NCI-H1436 (cell line): ENCODE data around the gene ACOX2.
"Not testable (repeated sequence)": the region's sequence is repeated elsewhere in the genome, so short reads cannot be mapped to it uniquely, and the experiment has no call there.

Source experiments
- DNase-seq: peaks from one replicate; lab custom pipeline; 2025; lab: John Stamatoyannopoulos, UW

ACOX2 gene

DNA sequence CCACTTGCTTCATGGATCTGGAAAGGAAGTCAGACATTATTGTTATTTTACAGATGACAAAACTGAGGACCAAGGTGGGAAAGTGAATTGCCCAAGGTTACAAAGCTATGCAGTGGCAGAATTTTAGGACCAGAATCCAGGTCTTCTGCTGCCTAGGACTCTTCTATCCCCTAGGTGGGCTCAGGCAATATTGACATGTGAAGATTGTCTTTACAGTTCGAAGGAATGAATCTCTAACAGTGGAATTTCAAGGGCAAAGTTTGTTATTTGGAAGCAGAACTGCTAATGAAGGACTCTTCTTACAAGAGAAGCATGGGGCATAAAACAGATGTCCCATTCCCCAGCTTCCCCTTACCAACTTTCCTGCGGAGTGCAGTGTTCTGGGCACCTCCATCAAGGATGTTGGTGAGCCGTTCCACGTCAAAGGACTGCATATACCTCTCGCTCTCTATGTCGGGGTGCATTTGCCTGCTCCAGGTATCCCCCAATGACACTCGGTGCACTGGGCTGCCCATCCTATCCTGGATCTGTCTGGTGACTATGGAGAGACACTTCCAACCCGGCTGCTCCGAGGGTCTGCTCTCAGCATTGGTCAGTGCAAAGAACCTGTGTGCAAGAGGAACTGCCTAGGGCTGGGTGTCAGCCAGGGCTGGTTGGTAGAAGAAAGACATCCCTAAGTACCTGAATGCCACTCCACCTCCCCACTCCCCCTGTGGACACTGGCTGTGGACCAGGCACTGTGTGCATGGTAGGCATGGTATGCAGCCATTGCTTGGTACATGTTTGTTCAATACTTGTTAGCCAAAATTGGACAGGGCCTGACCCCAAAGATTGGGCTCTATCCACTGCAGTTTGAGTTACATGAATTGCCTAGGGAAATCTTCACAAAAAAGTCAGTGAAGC lies 2.1 kb downstream of the ACOX2 start:
- no peak for DNase-seq

DNA sequence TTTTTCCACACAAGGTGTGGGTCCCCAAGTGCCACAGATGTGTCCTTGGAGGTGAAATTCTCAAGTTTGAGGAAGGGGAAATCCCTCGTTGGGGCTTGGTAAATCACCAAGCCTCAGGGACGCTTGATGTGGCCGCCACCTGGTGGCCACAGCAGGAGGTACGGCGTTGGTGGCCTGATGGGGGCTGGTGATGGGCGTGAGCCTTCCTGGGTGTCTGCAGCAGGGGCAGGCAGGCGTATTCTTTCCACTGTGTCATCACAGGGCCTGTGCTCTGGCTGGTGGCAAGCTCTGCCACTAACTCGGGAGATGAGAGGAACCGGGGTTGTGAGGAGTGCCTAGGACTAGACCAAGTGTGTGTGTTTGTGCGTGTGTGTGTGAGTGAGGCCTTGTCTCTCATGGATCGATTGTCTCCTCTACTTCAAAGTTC lies 4.2 kb downstream of the ACOX2 start:
- DNase-seq, result peak; percentile 35

DNA sequence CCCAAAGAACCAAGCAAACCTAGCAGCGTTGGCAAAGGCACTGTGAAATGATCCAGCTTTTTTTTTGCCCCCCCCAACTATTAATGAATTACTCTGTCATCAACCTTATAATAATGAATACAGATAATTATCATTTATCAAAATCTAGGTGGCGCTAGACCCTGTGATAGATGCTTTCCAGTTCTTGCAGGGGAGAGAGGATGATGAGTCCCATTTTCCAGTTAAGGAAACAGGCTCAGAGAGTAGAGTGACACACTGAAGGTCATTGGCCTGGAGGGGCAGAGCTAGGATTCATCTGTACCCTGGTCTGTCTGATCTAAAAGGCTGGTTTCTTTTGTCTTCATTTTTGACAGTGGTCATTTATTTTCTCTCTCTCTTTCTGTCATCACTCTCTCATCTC lies 5.0 kb downstream of the ACOX2 start:
- no peak for DNase-seq

DNA sequence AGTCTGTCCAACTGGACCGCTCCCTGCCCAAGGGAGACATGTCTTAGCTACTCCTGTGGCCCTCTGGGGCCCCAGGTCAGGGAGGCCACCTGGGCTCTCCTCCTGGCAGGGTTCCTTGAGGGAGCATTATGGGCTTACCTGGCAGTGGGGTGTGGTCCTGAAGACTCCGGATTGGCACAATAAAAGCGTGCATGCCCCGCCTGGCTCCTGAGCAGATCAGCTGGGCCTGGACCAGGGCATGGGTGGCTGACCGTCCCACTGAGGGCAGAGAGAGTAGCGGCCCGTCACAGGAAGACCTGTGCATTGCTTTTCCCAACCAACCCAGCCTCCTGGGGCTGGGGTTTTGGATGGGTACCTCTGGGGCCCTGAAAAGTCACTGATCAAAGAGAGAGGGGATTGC lies 5.4 kb downstream of the ACOX2 start:
- no peak for DNase-seq

DNA sequence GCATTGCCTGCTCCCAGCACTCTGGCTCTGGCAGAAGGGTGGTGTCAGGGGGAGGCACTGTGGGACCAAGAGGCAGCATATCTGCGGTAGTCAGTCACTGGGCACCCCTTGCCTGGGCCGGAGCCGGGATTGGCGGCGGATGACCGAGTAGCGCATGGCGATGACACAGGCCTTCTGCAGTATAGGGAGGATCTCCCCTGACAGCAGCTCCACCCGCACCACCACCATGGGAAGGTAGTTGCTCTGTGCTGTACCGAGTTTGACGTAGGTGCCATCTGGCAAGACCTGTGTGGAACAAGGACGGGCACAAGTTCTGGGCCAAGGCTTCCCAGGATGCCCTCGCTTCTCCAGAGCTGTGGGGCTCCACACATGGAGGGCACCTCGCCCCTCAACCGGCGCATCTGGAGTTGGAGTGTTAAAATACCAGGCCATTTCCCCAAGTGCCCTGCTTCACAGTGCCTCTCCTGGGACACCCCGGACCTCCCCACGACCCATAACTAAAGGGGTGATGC lies 6.6 kb downstream of the ACOX2 start:
- no peak for DNase-seq

DNA sequence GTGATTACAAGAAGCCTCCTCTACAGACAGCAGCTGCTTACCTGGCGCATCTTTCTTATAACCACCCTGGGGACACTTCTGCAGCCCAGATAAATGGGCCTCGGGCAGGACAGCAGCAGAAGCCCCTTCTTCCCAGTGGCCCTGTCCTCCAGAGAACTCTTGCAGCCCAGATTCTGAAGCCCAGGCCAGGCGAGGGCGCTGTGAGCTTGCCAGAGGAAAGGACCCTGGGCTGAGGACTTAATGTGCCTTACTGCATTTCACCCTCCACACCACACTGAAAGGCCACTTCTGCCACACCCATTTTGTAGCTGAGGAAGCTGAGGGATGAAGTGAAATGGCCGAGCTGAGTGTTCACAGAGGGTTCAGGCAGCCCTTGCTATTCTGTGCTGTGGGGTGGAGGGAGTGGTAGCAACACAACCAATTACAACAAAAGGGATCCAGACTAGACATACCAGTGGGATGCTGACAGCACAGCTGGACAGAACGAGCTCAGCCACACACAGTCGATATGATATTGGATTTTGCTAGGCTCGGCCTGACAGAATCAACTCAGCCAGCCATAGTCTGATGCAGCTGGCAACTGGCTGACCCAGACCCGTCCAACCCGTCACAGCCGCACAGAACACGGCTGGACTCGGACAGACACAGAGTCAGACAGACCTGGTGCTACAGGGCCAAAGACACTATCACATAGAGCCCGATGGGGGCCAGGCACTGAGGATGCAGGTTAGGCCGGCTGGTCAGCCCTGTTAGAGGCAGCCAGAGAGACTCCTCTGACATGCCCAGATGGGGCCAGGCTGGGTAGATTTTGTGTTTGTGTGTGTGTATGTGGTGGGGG lies 7.3 kb downstream of the ACOX2 start:
- no peak for DNase-seq

DNA sequence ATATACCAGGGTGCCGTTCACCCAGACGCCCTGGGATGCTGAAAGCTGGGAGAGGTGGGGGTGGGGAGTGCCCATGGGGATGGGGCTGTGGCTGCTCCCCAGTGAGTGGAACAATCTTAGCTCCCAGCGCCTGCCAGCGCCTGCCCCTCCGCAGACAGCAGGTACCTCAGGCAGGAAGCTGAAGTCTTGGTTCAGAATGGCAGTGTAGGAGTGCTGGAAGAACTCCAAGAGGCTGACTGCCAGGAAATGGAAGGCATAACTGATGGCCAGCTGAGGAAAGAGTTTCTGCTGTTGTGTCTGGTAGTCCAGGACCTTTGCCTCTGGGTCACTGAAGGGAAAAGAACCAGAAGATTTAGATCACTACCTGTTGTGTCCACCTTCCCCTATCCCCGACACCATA lies 8.4 kb downstream of the ACOX2 start:
- DNase-seq, result no peak

DNA sequence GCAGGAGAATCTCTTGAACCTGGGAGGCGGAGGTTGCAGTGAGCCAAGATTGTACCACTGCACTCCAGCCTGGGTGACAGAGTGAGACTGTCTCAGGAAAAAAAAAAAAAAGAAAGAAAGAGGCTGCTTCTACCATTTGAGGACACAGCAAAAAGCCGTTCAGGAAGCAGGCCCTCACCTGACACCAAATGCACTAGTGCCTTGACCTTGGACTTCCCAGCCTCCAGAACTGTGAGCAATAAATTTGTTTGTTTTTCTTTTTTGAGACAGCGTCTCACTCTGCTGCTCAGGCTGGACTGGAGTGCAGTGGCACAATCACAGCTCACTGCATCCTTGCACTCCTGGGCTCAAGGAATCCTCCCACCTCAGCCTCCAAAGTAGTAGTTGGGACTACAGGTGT lies 9.6 kb downstream of the ACOX2 start:
- not testable (repeated sequence) for DNase-seq

DNA sequence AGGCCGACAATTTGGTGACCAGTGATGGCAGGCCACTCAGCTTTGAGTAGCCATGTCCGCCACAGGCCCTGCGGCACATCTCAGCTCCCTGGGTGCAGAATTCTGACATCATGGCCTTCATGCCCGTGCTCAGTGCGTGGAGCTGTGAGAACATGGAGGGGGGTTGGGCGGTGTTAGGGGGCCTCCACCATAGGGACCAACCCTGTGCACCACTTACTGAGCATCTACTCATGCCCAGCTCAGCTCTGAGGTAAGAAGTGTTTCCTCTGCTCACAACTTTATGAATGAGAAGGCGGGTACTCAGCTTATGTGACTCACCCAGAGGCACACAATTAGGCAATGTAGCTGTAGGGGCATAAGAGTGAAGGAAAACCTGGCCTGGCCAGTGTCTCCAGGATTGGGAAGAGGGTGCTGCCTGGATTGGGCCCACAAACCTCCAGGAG lies 10.5 kb downstream of the ACOX2 start:
- DNase-seq, result no peak

DNA sequence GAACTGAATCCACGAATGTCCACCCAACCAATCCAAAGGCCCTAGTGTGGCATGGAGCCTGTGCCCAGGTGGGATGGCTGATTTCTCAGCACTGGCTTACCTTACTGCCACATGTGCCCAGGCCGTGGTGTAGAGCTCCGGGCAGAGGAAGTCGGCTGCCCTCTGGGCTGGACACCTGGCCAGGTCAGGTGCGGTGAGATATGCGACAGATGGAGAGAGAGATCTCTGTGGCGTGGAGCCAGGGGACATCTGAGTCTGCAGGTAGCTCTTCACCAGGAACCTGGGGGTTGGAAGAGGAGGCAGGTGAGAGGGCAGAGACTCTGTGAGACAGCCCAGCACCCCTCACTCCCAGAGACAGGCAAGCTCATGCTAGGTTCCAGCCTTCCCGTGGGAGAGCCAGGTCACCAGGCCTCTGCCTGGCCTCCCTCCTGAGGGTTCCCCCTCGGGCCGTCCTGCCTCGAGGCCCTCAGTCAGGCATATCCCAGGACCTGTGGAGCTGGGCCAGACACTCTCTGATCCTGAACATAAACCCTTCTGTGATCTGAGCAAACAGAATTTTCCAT lies 12.6 kb downstream of the ACOX2 start:
- no peak for DNase-seq

DNA sequence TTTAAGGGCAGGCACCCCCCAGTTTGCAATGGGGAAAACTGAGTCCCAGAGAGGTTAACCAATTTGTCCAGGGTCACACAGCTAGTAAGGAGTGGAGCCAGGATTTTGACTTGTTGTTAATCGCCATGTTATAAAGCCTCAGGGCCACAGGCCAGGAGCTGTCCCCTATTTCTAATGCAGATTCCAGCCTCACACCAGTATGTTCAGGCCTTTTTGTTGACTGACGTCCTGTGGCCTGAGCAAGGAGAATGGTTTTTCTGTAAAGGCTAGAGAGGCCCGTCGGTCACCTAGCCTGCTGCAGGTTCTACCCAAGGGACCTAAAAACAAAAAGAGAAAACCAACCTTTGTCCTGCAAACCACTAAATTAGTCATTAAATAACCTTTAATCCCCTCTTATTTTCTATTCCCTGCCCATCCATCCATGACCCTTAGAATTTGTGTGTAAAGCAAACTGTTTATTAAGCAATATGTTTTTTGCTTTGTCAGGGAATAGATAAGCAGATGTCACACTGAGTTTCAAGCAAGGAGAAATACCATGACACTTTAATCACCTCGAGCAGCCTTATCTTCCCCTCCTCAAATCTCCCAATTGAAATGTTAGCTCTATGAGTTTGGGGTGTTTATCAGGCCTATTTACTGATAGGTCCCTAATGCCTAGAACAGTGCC lies 14.1 kb downstream of the ACOX2 start:
- DNase-seq, result no peak

DNA sequence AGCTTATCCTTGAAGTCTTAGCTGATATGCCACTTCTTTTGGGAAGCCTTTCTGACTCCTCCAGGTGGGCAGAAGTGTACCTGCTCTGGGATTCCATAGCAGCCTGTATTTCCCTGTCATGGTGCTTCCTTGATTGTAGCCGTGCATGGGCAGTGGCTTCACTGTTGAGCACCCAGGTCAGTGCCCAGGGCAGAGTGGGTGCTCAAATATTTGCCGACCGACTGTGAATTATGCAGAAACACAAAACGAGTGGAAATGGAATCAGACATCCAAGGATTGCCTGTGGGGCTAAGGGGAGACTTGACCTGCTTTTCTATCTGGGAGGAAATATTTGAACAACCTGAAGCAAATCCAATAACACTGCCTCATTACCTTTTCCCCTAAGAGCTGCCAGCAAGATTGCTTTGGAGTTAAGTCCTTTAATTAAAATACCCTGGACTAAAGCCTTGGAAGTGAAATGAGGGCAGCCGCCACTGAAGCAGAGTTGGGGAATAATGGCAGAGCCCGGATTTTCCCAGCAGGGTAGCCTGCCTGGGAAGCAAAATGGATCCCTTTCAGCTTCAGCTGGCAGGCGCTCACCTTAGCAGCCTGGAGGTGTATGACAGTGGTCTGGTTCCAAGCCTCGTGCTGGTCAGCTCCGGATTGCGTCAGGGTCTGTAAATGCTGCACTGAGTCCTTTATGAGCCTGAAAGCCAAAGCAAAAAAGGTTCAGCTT lies 14.9 kb downstream of the ACOX2 start:
- DNase-seq, result no peak

DNA sequence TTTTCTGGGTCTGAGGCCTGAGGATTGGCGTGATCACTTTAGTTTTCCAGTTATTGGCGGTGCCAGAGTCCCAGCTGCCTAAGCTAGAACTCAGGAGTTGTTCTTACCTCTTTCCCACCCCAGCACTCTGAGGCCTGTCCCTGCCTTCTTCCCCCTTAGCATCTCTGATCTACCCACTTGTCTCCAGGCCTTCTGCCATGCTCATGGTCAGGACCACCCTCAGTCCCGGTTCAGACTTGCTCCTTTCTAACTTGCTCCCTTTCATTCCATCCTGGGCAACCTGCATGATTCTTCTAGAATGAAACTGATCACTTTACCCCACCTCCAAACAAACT lies 15.7 kb downstream of the ACOX2 start:
- DNase-seq, result no peak

DNA sequence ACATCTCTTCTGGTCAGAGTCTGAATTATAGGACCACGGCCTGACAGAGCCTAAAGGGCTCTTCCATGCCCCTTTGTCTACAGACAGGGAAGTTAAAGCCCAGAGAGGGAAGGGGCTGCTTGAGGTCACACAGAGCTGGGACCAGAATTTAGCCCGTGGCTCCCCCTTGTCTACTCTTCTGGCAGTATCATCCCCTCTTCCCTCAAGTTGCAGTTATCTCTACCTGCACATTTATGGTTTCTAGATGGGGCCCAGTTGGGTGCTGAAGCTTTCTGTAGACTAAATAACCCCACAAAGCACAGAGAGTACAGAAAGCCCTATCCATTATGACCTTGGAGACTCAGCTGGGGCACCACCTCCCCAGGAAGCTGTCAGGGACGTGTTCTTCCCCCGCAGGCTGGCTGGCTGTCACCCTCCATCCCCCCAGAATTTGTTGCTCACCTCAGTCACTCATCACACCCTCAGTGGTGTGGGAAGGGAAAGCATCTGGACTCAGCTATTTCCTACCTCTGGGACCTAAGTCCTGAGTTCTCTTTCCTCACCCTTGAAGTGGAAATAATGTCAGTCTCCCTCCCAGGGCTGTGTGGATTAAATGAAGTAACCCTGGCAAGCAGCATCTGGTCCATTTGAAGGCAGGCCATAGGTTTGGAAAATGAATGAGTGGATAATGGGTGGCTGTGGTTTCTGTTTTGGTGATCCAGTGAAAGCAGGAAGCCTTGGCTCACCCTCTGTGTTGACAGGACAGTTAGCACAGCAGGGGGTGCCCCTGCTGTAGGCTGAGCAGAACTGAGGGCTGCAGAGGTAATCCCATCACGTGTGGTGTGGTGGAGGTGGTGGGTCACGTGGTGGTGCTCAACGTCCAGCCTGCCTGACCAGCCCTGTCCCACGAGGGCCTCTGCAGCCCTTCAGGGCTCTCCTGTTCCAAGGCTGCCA lies 16.3 kb downstream of the ACOX2 start:
- DNase-seq, result no peak

DNA sequence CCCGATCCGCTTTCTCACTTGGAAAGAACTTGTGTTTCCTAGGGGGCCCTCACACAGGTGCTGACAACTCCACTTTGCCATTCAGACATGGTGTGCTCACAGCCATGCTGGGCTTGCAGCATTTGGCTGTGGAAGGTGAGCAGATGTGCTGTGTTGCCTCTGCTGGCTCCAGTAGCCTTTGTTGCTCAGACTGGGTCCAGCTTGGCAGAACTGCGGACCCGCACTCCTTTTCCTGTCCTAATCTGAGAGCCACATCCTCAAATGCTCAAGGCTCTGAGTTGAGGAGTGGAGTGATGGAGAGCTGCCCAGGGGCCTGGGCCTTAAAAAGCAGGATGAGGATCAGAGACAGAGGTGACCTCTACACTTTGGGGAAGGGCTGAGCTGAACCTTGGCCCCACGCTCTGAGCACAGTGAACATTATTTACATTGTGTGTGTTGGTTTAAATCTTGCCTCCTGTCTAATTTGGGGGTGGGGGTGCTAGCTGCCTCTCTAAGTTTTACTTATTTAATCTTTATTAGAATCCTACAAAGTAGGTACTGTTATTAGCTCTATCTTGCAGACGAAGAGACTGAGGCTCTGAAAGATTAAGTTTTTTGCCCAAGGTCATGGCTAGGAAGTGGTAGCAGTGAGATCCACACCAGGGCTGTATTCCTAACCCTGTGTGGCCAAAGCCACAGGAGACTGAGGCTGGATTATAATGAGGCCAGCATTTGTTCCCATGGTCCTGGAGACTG lies 17.2 kb downstream of the ACOX2 start:
- no peak for DNase-seq

DNA sequence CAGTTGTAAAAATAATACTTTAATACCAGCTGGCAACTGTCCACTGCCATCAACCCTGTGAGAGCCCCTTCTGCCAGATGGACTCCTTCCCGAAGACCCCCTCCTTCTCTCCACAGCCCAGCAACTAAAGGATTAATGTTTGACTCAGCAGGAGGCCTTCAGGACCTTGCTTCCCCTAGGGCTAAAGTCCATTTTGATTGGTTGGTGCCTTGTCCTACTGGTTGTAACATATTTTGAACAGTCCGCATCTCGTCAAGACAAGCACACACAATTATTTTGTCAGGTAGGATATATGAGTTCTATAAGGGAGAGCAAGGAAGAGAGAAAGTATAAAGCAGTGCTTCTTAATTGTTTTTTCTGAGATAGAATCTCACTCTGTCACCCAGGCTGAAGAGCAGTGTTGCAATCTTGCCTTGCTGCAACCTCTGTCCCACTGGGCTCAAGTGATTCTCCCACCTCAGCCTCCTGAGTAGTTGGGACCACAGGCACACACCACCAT lies 18.6 kb downstream of the ACOX2 start:
- no peak for DNase-seq

DNA sequence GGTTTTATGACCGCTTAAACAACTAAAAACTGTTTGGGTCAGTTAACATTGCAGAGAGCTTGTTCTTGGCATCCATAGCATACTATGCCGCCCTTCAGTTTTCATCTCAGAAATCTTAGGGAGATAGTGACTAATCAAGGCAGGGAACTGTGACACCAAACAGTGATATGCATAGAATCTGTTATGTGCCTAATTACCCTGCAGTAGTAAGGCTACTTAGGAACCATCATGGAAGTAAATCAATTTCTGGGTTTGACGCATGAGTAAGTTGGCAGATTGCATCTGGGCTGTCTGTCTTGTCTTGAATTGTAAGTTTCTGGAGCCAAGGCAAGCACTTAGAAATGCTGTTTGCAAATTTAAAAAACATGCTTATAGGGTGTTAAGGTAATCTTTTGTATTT lies 22.6 kb downstream of the ACOX2 start:
- DNase-seq, result no peak

DNA sequence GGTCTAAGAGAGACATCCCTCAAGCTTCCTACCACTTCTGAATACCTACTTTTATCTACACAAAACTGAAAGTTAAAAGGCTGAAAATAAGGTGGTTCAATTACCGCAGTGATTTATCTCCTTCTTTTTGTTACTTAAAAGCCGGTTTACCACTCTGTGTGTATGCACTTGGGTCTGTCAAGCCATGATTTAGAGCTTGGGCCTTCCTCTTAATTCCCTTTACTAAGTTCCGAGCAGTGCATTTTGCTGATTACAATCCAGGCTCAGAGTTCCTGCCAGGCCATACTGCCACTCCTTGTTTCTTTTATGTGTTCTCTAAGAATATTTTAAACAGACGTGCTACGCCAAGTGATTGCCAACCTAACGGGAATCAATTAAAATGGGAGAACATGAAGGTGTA lies 28.6 kb downstream of the ACOX2 start:
- DNase-seq, result no peak

DNA sequence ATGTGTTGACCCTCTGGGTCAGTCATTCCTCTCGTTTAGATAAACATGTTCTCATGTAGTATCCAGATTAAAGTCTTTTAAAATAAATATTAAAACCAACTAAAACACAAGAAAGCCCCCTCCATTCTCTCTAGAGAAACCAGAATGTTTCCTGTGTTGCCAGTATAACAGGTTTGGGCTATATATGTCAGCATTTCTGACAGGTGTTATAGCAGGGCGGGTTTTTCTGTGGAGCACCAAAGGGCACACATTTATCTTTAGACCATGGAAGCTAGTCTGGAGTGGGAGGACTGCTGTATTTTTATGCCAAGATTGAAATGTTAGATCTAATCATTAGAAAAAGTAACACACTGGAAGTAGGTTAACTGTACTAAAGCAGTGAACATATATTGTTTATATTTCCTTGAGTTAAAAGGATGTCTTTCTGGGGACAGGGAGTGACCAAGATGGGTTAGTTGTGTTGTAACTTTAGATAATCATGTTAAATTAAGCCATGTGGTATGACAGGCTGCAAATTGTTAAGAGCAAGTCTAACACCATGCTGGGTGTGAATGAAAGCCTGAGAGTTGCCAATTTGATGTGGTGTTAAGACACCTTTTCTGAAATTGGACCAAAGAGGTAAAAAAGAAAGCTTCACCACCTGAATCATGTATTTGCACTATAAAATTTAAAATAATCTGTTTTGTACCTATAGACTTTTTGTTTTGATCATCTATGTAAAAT lies 29.5 kb downstream of the ACOX2 start:
- DNase-seq, result no peak
